ENCODE data around the gene FAM219A.
"Not testable (repeated sequence)": the region's sequence is repeated elsewhere in the genome, so short reads cannot be mapped to it uniquely, and the experiment has no call there.

The FAM219A gene

GRCh38 chr9:34482746-34483145 lies 24.4 kb upstream of the FAM219A start:
- DNase-seq, result not testable (repeated sequence)

GRCh38 chr9:34481620-34482019 lies 23.2 kb upstream of the FAM219A start:
- DNase-seq, result not testable (repeated sequence)

- DNase-seq, result no peak
Observed at GRCh38 chr9:34479431-34479866, 21.1 kb upstream of the FAM219A start.

DNA sequence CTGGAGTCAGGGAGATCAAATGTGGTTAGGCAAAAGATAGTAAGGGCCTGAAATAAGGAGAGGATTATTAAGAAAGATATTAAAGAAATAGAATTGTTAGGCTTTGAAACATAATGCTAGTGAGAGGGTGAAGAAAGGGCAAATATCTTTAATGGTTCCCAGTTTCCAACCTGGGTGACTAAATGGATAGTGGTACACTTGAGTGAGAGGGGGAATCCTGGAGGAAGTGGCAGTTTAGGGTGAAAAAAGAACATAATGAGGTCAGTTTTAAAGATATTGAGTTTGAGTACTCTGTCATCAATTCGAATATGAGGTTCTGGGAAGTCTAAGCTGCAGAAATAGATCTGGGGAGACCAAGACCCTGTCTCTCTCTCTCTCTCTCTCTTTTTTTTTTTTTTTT lies 19.2 kb upstream of the FAM219A start:
- no peak for DNase-seq

DNA sequence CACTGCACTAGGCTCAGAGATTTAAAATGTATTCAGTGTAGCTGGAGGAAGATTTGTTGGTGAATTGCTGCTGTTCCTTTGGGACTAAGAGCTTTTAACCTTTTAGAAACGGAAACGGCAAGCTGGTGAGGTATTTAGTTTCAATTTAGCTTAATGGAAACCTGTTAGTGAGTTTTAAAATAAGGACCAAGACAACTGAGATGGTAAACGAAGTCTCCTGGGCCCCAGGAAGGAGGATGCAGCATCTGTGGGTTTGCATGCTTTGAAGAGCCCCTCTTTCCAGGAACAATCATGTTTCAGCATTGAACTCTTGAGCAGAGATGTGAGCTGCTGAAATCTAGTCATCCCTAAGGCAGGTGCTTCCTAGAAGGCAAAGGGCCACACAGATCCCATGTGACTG lies 16.7 kb upstream of the FAM219A start:
- DNase-seq, result no peak

- no peak for DNase-seq
Observed at GRCh38 chr9:34465468-34465867, 7.1 kb upstream of the FAM219A start.

GRCh38 chr9:34464571-34464970 lies 6.2 kb upstream of the FAM219A start:
- DNase-seq, result no peak

DNA sequence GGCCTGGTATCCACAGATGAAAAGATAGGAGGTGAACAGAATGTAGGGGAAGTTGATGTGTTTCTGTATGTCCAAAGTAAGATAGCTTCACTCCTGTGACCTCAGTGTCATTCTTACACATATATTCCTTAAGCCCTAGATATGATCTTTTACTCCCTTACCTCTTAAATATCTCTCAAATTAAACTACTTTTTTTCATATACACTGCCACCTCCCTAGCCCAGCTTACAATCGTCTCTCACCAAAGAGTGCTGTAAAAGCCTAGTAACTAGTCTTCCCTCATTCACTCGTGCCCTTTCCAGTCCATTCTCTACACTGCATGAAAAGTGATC lies 5.5 kb upstream of the FAM219A start:
- no peak for DNase-seq

GRCh38 chr9:34463098-34463900 lies 4.9 kb upstream of the FAM219A start:
- no peak for DNase-seq

- DNase-seq, result no peak
Observed at GRCh38 chr9:34459941-34460340, 1.6 kb upstream of the FAM219A start.

GRCh38 chr9:34459356-34459755 lies 986 bp upstream of the FAM219A start:
- no peak for DNase-seq

GRCh38 chr9:34458959-34459340 lies 580 bp upstream of the FAM219A start:
- DNase-seq, result no peak

DNA sequence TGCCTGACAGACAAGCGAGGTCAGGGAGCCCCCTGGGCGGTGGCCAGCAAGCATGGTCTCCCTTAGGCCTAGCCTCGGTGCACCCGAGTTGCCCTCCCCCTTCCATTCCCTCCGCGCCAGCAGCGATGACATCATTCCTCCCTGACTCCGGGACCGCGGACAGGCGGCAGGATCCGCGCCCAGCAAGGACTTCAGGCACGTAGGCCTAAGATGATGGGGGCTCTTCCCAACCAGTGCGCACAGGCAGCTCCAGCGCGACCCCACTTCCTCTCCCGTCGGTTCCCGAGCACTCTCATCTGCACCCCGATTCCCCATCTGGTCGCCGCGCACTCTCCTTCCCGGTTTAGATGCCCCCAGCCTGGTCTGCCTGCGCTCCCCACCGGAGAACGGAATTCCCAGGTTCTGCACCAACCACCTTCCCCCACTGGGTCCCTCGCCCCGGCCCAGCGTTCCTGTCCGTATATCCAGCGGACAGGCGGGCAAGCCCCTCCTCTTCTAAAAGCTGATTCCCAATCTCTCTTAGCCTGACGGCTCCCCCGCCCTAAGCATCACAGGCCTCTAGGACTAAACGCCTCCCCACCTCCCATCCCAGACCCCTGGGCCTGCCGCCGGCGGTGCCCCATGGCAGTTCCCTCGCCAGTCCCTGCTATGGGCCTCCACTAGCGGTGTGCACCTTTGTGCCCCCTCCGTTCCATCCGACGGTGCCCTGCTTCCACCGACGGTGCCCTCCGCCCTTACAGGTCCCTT lies 931 bp downstream of the FAM219A start:
- peak; percentile 7 to 63 (median 57) for DNase-seq

- DNase-seq, result peak in 1 of 3 experiments; percentile 24
Observed at GRCh38 chr9:34456746-34457145, 1.6 kb downstream of the FAM219A start.

GRCh38 chr9:34456151-34456550 lies 2.2 kb downstream of the FAM219A start:
- DNase-seq, result no peak

DNA sequence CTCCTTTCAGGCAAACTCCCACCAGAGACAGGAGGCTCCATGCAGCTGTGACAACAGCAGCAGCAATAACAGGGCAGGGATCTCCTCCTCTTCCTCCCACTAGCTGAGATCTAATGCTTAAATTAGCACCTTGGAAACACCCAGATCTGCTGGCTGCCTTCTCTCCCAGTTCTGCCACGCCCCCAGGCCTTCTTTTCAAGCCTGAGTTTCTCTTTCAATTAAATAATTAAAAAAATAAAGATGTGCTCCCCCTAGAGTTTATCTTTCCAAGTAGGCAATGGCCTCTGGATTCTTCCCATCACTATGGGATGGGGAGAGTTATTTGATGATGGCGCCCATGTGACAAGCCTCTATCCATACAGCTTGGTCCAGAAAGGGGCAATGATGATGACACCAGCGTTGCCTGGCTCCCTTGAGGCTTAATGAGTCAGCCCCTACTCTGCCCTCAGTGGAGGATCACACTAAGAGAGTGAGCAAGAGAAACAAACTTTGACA lies 3.8 kb downstream of the FAM219A start:
- peak in 1 of 3 experiments; percentile 9 for DNase-seq

GRCh38 chr9:34452568-34452967 lies 5.8 kb downstream of the FAM219A start:
- no peak for DNase-seq

DNA sequence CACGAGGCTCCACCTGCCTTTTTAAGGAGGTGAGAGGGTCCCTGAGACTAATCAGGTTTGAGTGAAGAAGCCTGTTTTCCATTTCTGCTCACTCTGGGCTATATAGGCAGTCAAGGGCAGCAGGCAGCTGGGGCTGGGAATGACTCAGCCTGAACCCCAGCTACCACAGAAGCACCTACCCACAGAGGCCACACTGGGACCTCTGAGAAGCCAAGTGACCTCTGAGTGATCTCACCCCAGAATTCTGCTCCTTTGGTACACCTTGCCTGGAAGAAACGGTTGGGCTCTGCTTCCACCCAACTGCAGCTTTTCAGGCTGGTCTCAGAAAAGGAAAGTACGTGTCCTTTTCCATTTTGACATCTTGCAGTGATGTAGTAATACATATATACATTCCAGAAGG lies 6.8 kb downstream of the FAM219A start:
- no peak for DNase-seq

- DNase-seq, result no peak
Observed at GRCh38 chr9:34451135-34451534, 7.2 kb downstream of the FAM219A start.

DNA sequence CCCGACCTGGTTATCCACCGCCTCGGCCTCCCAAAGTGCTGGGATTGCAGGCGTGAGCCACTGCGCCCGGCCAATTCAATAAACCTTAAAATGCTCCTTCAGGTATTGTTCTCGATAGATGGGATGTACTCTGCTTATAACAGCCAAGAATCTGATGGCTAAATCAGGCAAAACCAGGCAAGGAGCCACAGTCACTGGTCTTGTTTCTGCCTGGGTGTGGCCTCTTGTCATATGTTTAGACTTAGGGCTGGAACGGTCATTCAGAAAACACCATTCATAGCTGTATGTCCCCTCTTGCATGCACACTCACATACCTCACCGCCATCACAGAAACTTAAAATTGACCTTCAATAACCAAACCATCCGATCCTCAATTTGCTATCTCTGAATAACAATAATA lies 7.7 kb downstream of the FAM219A start:
- no peak for DNase-seq

DNA sequence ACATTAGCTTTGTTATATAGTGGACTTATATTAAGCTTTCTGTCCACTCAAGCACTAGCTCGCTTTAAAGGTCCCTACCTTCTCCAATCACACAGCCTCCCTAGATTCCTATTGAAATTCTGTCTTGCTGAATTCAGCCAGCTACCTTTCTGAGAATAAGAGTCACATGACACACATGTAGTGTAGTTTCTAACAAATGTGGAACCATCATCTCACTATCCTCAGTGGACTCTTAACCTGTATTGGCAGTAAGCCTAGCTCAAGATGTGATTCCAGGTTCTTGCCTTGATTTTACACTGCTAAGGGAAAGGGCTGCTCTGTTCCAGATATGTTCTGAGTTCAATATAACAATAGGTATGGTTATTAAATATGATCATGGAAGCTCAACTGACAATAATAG lies 11.4 kb downstream of the FAM219A start:
- DNase-seq, result no peak

DNA sequence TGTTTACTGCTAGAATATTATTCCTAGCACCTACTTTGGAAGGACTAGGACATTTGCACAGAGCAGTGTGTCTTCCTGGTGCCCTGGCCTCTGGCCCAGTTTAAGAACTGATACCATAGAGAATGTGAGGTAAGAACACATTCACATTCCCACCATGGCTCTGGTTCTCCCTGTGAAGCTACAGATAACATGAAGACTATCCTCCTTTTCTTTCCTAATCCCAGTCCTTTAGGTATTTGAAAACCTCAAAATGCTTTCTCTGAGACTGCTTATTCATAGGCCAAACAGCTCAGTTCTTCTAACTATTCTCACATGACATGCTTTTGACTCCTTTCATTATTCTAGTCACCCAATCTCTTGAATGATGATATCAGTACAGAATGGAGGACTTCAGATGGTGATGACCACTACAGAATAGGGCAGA lies 11.9 kb downstream of the FAM219A start:
- no peak for DNase-seq

- no peak for DNase-seq
Observed at GRCh38 chr9:34443976-34444375, 14.4 kb downstream of the FAM219A start.

DNA sequence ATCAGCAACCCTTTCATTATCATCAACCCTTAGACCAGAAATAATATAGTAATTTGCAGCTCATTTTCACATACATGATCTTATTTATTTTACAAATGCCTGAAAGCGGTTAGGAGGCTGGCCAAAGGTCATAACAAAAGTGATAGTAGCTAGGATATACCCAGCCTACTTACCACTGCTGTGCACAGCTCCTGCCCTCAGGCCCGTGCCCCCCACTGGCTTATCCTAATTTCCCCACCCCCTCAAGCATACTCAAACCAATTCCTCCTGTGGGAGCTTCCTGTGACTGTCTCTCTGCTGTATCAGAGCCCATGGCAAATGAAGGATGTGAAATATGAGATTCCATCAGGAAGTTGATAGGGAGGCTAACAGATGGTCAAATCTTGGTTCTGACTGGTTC lies 14.8 kb downstream of the FAM219A start:
- peak in 1 of 3 experiments; percentile 4 for DNase-seq

All from NCI-H1417 (cell line).